Measurements from ENCODE around the gene PSD. TPM values are rescaled to one million over a fixed set of nuclear protein-coding genes. Genes with fewer than 3 reads are reported as not detected.

Gene PSD
- total and polyA plus RNA-seq, 9 of the 15 experiments (the other 6 are each of a cell fraction or from before 2014, with no cell fraction given): 0.11 to 1.7 (median 0.54) TPM; not detected in 2

DNA sequence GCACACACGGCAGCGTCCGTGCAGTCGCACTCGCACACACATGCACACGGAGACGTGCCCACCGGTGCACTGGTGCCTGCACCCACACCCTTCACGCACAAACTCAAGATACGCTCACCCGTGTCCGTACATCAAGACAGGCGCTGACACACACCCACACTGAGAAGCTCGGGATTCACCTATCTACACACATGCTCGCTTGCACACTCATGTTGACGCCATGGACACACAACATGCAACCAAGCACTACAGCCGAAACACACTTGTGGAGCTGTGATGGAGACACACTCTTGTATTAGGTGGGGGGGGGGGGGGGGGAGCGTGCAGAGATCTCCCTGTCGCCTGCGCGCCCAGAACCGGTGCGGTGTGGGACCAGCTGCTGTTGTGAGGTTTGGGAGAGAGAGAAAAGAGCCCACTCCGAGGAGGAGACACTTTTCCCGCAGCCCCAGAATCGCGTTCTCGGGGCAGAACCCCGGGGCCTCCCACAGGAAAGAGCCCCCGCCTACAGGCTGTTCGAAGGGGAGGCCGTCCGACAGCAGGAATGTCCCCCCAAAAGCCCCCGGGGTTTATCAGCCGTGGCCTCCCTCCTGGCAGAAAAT lies 23.7 kb downstream of the PSD start (continued):
- TF ChIP-seq, protein P1, sequence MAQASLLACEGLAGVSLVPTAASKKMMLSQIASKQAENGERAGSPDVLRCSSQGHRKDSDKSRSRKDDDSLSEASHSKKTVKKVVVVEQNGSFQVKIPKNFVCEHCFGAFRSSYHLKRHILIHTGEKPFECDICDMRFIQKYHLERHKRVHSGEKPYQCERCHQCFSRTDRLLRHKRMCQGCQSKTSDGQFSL (CRISPR knock-in tag; IDR thresholded peaks at IDR 0.05): peak; percentile 83
- TF ChIP-seq, protein P1 (tag; IDR thresholded peaks at IDR 0.05): peak in 1 of 2 experiments; percentile 71; a peak in 2 of 4 replicates
- TF ChIP-seq, protein P2, sequence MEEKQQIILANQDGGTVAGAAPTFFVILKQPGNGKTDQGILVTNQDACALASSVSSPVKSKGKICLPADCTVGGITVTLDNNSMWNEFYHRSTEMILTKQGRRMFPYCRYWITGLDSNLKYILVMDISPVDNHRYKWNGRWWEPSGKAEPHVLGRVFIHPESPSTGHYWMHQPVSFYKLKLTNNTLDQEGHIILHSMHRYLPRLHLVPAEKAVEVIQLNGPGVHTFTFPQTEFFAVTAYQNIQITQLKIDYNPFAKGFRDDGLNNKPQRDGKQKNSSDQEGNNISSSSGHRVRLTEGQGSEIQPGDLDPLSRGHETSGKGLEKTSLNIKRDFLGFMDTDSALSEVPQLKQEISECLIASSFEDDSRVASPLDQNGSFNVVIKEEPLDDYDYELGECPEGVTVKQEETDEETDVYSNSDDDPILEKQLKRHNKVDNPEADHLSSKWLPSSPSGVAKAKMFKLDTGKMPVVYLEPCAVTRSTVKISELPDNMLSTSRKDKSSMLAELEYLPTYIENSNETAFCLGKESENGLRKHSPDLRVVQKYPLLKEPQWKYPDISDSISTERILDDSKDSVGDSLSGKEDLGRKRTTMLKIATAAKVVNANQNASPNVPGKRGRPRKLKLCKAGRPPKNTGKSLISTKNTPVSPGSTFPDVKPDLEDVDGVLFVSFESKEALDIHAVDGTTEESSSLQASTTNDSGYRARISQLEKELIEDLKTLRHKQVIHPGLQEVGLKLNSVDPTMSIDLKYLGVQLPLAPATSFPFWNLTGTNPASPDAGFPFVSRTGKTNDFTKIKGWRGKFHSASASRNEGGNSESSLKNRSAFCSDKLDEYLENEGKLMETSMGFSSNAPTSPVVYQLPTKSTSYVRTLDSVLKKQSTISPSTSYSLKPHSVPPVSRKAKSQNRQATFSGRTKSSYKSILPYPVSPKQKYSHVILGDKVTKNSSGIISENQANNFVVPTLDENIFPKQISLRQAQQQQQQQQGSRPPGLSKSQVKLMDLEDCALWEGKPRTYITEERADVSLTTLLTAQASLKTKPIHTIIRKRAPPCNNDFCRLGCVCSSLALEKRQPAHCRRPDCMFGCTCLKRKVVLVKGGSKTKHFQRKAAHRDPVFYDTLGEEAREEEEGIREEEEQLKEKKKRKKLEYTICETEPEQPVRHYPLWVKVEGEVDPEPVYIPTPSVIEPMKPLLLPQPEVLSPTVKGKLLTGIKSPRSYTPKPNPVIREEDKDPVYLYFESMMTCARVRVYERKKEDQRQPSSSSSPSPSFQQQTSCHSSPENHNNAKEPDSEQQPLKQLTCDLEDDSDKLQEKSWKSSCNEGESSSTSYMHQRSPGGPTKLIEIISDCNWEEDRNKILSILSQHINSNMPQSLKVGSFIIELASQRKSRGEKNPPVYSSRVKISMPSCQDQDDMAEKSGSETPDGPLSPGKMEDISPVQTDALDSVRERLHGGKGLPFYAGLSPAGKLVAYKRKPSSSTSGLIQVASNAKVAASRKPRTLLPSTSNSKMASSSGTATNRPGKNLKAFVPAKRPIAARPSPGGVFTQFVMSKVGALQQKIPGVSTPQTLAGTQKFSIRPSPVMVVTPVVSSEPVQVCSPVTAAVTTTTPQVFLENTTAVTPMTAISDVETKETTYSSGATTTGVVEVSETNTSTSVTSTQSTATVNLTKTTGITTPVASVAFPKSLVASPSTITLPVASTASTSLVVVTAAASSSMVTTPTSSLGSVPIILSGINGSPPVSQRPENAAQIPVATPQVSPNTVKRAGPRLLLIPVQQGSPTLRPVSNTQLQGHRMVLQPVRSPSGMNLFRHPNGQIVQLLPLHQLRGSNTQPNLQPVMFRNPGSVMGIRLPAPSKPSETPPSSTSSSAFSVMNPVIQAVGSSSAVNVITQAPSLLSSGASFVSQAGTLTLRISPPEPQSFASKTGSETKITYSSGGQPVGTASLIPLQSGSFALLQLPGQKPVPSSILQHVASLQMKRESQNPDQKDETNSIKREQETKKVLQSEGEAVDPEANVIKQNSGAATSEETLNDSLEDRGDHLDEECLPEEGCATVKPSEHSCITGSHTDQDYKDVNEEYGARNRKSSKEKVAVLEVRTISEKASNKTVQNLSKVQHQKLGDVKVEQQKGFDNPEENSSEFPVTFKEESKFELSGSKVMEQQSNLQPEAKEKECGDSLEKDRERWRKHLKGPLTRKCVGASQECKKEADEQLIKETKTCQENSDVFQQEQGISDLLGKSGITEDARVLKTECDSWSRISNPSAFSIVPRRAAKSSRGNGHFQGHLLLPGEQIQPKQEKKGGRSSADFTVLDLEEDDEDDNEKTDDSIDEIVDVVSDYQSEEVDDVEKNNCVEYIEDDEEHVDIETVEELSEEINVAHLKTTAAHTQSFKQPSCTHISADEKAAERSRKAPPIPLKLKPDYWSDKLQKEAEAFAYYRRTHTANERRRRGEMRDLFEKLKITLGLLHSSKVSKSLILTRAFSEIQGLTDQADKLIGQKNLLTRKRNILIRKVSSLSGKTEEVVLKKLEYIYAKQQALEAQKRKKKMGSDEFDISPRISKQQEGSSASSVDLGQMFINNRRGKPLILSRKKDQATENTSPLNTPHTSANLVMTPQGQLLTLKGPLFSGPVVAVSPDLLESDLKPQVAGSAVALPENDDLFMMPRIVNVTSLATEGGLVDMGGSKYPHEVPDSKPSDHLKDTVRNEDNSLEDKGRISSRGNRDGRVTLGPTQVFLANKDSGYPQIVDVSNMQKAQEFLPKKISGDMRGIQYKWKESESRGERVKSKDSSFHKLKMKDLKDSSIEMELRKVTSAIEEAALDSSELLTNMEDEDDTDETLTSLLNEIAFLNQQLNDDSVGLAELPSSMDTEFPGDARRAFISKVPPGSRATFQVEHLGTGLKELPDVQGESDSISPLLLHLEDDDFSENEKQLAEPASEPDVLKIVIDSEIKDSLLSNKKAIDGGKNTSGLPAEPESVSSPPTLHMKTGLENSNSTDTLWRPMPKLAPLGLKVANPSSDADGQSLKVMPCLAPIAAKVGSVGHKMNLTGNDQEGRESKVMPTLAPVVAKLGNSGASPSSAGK (IDR thresholded peaks at IDR 0.05): peak; percentile 4; the same call in 1 of the 2 replicates
- TF ChIP-seq GABPB2 (CRISPR knock-in tag; conservative IDR thresholded peaks at IDR 0.05): no peak
- no peak for TF ChIP-seq EWSR1 (IDR thresholded peaks at IDR 0.05; ENCODE audit: borderline replicate concordance, low read depth, partially characterized antibody)
- TF ChIP-seq LCOR (CRISPR knock-in tag; IDR thresholded peaks at IDR 0.05): no peak
